ENCODE measurements around the gene GARRE1. TPM values are rescaled to one million over a fixed set of nuclear protein-coding genes. Genes with fewer than 3 reads are reported as not detected.

GARRE1 gene
- total RNA-seq, 1 experiment from 2014 or later, result 6.1 TPM

- no peaks in the 10 kb centered on the region for H3F3A ChIP-seq (ENCODE audit: low read length, unreplicated experiment)
- H3K79me2 ChIP-seq (ENCODE audit: low read length), result no peaks in the 10 kb centered on the region
- BruUV-seq (replicated peaks), result no TSS peak
- intact Hi-C loops (cut with micrococcal nuclease), result no loop called here
- ATAC-seq, result no peak
- peaks cover 20% of the 10 kb centered on the region for H3K4me1 ChIP-seq (ENCODE audit: insufficient read depth, low read length)
- H4K20me1 ChIP-seq (ENCODE audit: low read length), result no peaks in the 10 kb centered on the region
- TF ChIP-seq EZH2phosphoT487 (IDR thresholded peaks at IDR 0.05; ENCODE audit: borderline replicate concordance, low read length), result no peak
- TF ChIP-seq, protein P1, sequence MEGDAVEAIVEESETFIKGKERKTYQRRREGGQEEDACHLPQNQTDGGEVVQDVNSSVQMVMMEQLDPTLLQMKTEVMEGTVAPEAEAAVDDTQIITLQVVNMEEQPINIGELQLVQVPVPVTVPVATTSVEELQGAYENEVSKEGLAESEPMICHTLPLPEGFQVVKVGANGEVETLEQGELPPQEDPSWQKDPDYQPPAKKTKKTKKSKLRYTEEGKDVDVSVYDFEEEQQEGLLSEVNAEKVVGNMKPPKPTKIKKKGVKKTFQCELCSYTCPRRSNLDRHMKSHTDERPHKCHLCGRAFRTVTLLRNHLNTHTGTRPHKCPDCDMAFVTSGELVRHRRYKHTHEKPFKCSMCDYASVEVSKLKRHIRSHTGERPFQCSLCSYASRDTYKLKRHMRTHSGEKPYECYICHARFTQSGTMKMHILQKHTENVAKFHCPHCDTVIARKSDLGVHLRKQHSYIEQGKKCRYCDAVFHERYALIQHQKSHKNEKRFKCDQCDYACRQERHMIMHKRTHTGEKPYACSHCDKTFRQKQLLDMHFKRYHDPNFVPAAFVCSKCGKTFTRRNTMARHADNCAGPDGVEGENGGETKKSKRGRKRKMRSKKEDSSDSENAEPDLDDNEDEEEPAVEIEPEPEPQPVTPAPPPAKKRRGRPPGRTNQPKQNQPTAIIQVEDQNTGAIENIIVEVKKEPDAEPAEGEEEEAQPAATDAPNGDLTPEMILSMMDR (conservative IDR thresholded peaks at IDR 0.05; ENCODE audit: low read depth, low read length), result no peak
- TF ChIP-seq EZH2 (IDR thresholded peaks at IDR 0.05; ENCODE audit: low read length, unreplicated experiment), result no peak
- H3K9me2 ChIP-seq (replicated peaks; ENCODE audit: low read length), result no peaks in the 10 kb centered on the region
- ChIA-PET POLR2A (ENCODE audit: unreplicated experiment) (no interaction called here), CTCF (no interaction called here)
- no peak overlapping the region for H3K4me3 ChIP-seq (ENCODE audit: low read length)
- no peaks in the 10 kb centered on the region for H3K36me3 ChIP-seq (ENCODE audit: low read depth, low read length)
- H3K9me3 ChIP-seq (ENCODE audit: low read length), result no peaks in the 10 kb centered on the region
- H2AFZ ChIP-seq (ENCODE audit: low read length), result no peak overlapping the region
- H3K27ac ChIP-seq (ENCODE audit: low read length), result no peak overlapping the region
- DNase-seq, result no peak
- no peak overlapping the region for H3K4me2 ChIP-seq (ENCODE audit: low read length)
- no peaks in the 10 kb centered on the region for H3K27me3 ChIP-seq (ENCODE audit: low read length)
- H3K9ac ChIP-seq (ENCODE audit: low read length), result no peak overlapping the region
Observed at GRCh38 chr19:34236035-34236987, 18.0 kb upstream of the GARRE1 start.

GRCh38 chr19:34237283-34237682 lies 17.1 kb upstream of the GARRE1 start:
- H3K27ac ChIP-seq (ENCODE audit: low read length), result no peak overlapping the region
- no peaks in the 10 kb centered on the region for H3K79me2 ChIP-seq (ENCODE audit: low read length)
- POLR2A ChIA-PET (ENCODE audit: unreplicated experiment), result no interaction called here
- H3F3A ChIP-seq (ENCODE audit: low read length, unreplicated experiment), result no peaks in the 10 kb centered on the region
- no peaks in the 10 kb centered on the region for H3K36me3 ChIP-seq (ENCODE audit: low read depth, low read length)
- no peak overlapping the region for H2AFZ ChIP-seq (ENCODE audit: low read length)
- peaks cover 15% of the 10 kb centered on the region for H3K4me1 ChIP-seq (ENCODE audit: insufficient read depth, low read length)
- no peaks in the 10 kb centered on the region for H3K9me3 ChIP-seq (ENCODE audit: low read length)
- intact Hi-C loops (cut with micrococcal nuclease), result no loop called here
- H3K9ac ChIP-seq (ENCODE audit: low read length), result no peak overlapping the region
- H3K9me2 ChIP-seq (replicated peaks; ENCODE audit: low read length), result no peaks in the 10 kb centered on the region
- BruUV-seq (replicated peaks), result no TSS peak
- H3K27me3 ChIP-seq (ENCODE audit: low read length), result no peaks in the 10 kb centered on the region
- DNase-seq (no peak), ATAC-seq (no peak)
- TF ChIP-seq, protein P1 (conservative IDR thresholded peaks at IDR 0.05; ENCODE audit: low read depth, low read length), result no peak
- TF ChIP-seq EZH2 (IDR thresholded peaks at IDR 0.05; ENCODE audit: low read length, unreplicated experiment) (no peak), EZH2phosphoT487 (IDR thresholded peaks at IDR 0.05; ENCODE audit: borderline replicate concordance, low read length) (no peak)
- no peak overlapping the region for H3K4me2 ChIP-seq (ENCODE audit: low read length)
- no peak overlapping the region for H3K4me3 ChIP-seq (ENCODE audit: low read length)
- no peaks in the 10 kb centered on the region for H4K20me1 ChIP-seq (ENCODE audit: low read length)
- CTCF ChIA-PET, result no interaction called here

DNA sequence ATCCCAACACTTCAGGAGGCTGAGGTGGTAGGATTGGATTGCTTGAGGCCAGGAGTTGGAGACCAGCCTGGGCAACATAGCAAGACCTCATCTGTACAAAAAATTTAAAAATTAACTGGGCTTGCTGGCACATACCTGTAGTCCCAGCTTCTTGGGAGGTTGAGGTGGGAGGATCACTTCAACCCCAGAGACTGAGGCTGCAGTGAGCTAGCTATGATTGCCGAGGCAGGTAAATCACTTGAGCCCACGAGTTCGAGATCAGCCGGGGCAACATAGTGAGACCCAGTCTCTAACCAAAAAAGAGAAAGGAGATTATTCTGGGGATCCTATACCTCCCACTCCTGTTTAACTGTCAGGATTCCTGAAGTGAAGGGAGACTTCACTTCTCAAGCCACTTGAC lies 16.4 kb upstream of the GARRE1 start:
- Histone ChIP-seq H3K36me3 (ENCODE audit: low read depth, low read length) (no peaks in the 10 kb centered on the region), H3K9me2 (replicated peaks; ENCODE audit: low read length) (no peaks in the 10 kb centered on the region), H3K4me2 (ENCODE audit: low read length) (no peak overlapping the region), H3K27me3 (ENCODE audit: low read length) (no peaks in the 10 kb centered on the region), H3K4me1 (ENCODE audit: insufficient read depth, low read length) (peaks cover 8% of the 10 kb centered on the region), H2AFZ (ENCODE audit: low read length) (no peak overlapping the region), H4K20me1 (ENCODE audit: low read length) (no peaks in the 10 kb centered on the region), H3K4me3 (ENCODE audit: low read length) (no peak overlapping the region), H3K79me2 (ENCODE audit: low read length) (no peaks in the 10 kb centered on the region), H3K27ac (ENCODE audit: low read length) (no peak overlapping the region), H3K9me3 (ENCODE audit: low read length) (no peaks in the 10 kb centered on the region), H3K9ac (ENCODE audit: low read length) (no peak overlapping the region), H3F3A (ENCODE audit: low read length, unreplicated experiment) (no peaks in the 10 kb centered on the region)
- no peak for TF ChIP-seq EZH2phosphoT487 (IDR thresholded peaks at IDR 0.05; ENCODE audit: borderline replicate concordance, low read length)
- no peak for TF ChIP-seq EZH2 (IDR thresholded peaks at IDR 0.05; ENCODE audit: low read length, unreplicated experiment)
- TF ChIP-seq, protein P1 (conservative IDR thresholded peaks at IDR 0.05; ENCODE audit: low read depth, low read length), result no peak
- no peak for DNase-seq
- ChIA-PET POLR2A (ENCODE audit: unreplicated experiment) (no interaction called here), CTCF (no interaction called here)
- BruUV-seq (replicated peaks), result no TSS peak
- no peak for ATAC-seq
- intact Hi-C loops (cut with micrococcal nuclease), result no loop called here
